HepG2 (cell line): ENCODE data around the gene POLN. TPM values are rescaled to one million over a fixed set of nuclear protein-coding genes. Genes with fewer than 3 reads are reported as not detected.

Experiments used
- ATAC-seq: fragments of 200-7000 bp; cut with Tn5 transposase; 3 replicates; pipeline ENCODE4 v1.9.1; 2020; ENCODE audit warnings: mild to moderate bottlenecking, moderate library complexity
- BruUV-seq: library from RNA; stranded (reverse); fragments of 400-500 nt; replicated peaks from 2 replicates; lab custom pipeline; 2021; lab: Mats Ljungman, UMichigan
- CTCF ChIA-PET: fragments of 300-600 bp; formaldehyde crosslinking; extraction: SDS; loops from one replicate; lab custom pipeline; 2021; ENCODE audit warnings: low total read pairs, inconsistent platforms, low intra/inter-chr PET ratio; lab: Yijun Ruan, JAX
- POLR2A ChIA-PET: fragments of 350-600 bp; sonication (Branson Sonifier 250); formaldehyde crosslinking; loops from one replicate; lab custom pipeline; 2020; ENCODE audit warnings: antibody characterized with exemption, inconsistent platforms; lab: Yijun Ruan, JAX
- DNase-seq: peaks from one replicate; pipeline ENCODE4 v3.0.0-alpha.2; 2015; ENCODE audit warnings: low spot score
- FAIRE-seq: peaks from 3 replicates; lab custom pipeline; 2011; peaks lifted over from hg19 to GRCh38; lab: Jason Lieb, UNC
- H2AFZ ChIP-seq: one replicate; pipeline ENCODE4 v1.6.1; 2011; ENCODE audit warnings: low read length, inconsistent platforms
- H3K27ac ChIP-seq: fragments of 300-600 bp; 3 replicates; pipeline ENCODE4 v1.8.0; 2011; ENCODE audit warnings: mixed run types, mild to moderate bottlenecking, mixed read lengths, low read length, inconsistent platforms; ENCODE audit not compliant: insufficient read depth; ENCODE audit errors: extremely low read length
- H3K27me3 ChIP-seq, 2 experiments: fragments of 200-600 bp in 1 of 2; 2 replicates in 1 of 2; 3 replicates in 1 of 2; pipeline versions ENCODE4 v1.6.0 to v1.8.0; 2011; ENCODE audit warnings: low read length in 2 of 2, mild to moderate bottlenecking in 2 of 2, moderate library complexity in 2 of 2, inconsistent platforms in 1 of 2; ENCODE audit not compliant: insufficient read depth in 2 of 2, control insufficient read depth in 1 of 2
- H3K36me3 ChIP-seq, 2 experiments: fragments of 200-600 bp in 1 of 2; replicated peaks in 1 of 2; 2 replicates in 1 of 2; 3 replicates in 1 of 2; pipeline versions ENCODE4 v1.5.1 to v1.8.0; 2011; ENCODE audit warnings: low read length in 2 of 2, inconsistent platforms in 1 of 2; ENCODE audit not compliant: insufficient read depth in 2 of 2, control insufficient read depth in 1 of 2
- H3K4me1 ChIP-seq: 2 replicates; pipeline ENCODE4 v1.5.1; 2012; ENCODE audit warnings: low read length, inconsistent platforms; ENCODE audit not compliant: insufficient read depth
- H3K4me2 ChIP-seq: 2 replicates; pipeline ENCODE4 v1.6.0; 2011; ENCODE audit warnings: low read depth, low read length, inconsistent platforms
- H3K4me3 ChIP-seq, 3 experiments: fragments of 200-600 bp in 1 of 3; sonication (generic), shearing (Covaris generic) in 1 of 3; replicated peaks in 1 of 3; 2 replicates each; pipeline ENCODE4 v1.5.1; 2011 to 2016; ENCODE audit warnings: low read length in 3 of 3, inconsistent platforms in 2 of 3, low read depth in 2 of 3, mild to moderate bottlenecking in 2 of 3, control low read depth in 1 of 3, mixed read lengths in 1 of 3; ENCODE audit not compliant: insufficient read depth in 1 of 3
- H3K79me2 ChIP-seq: one replicate; pipeline ENCODE4 v1.6.1; 2011; ENCODE audit warnings: low read length, inconsistent platforms; ENCODE audit not compliant: insufficient read depth
- H3K9ac ChIP-seq: 2 replicates; pipeline ENCODE4 v1.6.0; 2011; ENCODE audit warnings: mild to moderate bottlenecking, low read depth, low read length, inconsistent platforms; ENCODE audit not compliant: insufficient read depth
- H3K9me3 ChIP-seq: 2 replicates; pipeline ENCODE4 v1.5.1; 2012; ENCODE audit warnings: mild to moderate bottlenecking, low read length
- H4K20me1 ChIP-seq: 2 replicates; pipeline ENCODE4 v1.6.0; 2011; ENCODE audit warnings: inconsistent platforms, mild to moderate bottlenecking, low read length, moderate library complexity; ENCODE audit not compliant: insufficient read depth
- ATF7 ChIP-seq, 2 experiments: fragments of 450-650 bp in 1 of 2; sonication (generic) in 1 of 2; formaldehyde crosslinking in 1 of 2; IDR thresholded peaks; 2 replicates each; pipeline versions ENCODE4 v1.4.0 to v1.6.1; 2016 to 2020; ENCODE audit warnings: antibody characterized with exemption in 1 of 2, mild to moderate bottlenecking in 1 of 2, missing genetic modification reagents in 1 of 2
- CEBPG ChIP-seq: IDR thresholded peaks from 2 replicates; pipeline ENCODE4 v1.6.1; 2016
- ISL2 ChIP-seq: sonication (generic); formaldehyde crosslinking; IDR thresholded peaks from 2 replicates; pipeline ENCODE4 v1.5.0; 2020; ENCODE audit warnings: missing genetic modification reagents
- KDM2A ChIP-seq: sonication (generic); formaldehyde crosslinking; IDR thresholded peaks from 2 replicates; pipeline ENCODE4 v1.4.0; 2020; ENCODE audit warnings: low read depth, missing genetic modification reagents, borderline replicate concordance
- MIER3 ChIP-seq: IDR thresholded peaks from 2 replicates; pipeline ENCODE4 v1.6.1; 2016; ENCODE audit warnings: missing compliant biosample characterization, borderline replicate concordance
- PAWR ChIP-seq: sonication (generic); formaldehyde crosslinking; IDR thresholded peaks from 2 replicates; pipeline ENCODE4 v1.4.0; 2020; ENCODE audit warnings: missing genetic modification reagents, mild to moderate bottlenecking, borderline replicate concordance
- TAF15 ChIP-seq: fragments of 200-400 bp; formaldehyde crosslinking; IDR thresholded peaks from one replicate; pipeline ENCODE4 v1.6.1; 2018; ENCODE audit warnings: mild to moderate bottlenecking, low read depth, low read length; ENCODE audit not compliant: poor library complexity, severe bottlenecking
- THAP7 ChIP-seq: sonication (generic); formaldehyde crosslinking; IDR thresholded peaks from 2 replicates; pipeline ENCODE4 v1.8.1; 2023; ENCODE audit warnings: mild to moderate bottlenecking, missing genetic modification reagents
- ZBTB49 ChIP-seq: sonication (generic); formaldehyde crosslinking; IDR thresholded peaks from 2 replicates; pipeline ENCODE4 v1.4.0; 2020; ENCODE audit warnings: missing genetic modification reagents, borderline replicate concordance
- ZEB1 ChIP-seq: IDR thresholded peaks from 2 replicates; pipeline ENCODE4 v1.6.1; 2012; ENCODE audit warnings: mild to moderate bottlenecking, low read depth, inconsistent platforms; ENCODE audit not compliant: insufficient replicate concordance
- ZNF382 ChIP-seq: sonication (generic); formaldehyde crosslinking; IDR thresholded peaks from 2 replicates; pipeline ENCODE4 v1.5.0; 2020; ENCODE audit warnings: missing genetic modification reagents, mild to moderate bottlenecking, borderline replicate concordance
- ZNF678 ChIP-seq: sonication (generic); formaldehyde crosslinking; IDR thresholded peaks from 2 replicates; pipeline ENCODE4 v1.4.0; 2020; ENCODE audit warnings: mild to moderate bottlenecking, missing genetic modification reagents
- ZNF773 ChIP-seq: sonication (generic); formaldehyde crosslinking; IDR thresholded peaks from 2 replicates; pipeline ENCODE4 v1.4.0; 2020; ENCODE audit warnings: missing genetic modification reagents, borderline replicate concordance
- WGBS: methylation state at CpG from one replicate; pipeline ENCODE4 v1.1.6; 2017; ENCODE audit warnings: low lambda C conversion rate; 5-methylcytosine and 5-hydroxymethylcytosine counted together
- in situ Hi-C: cut with HindIII; loops from 2 replicates; pipeline ENCODE4 v1.10.0; 2017; ENCODE audit warnings: low pct_unique_long_range_greater_than_20kb; ENCODE audit not compliant: extremely low pct_ligation_motif_present
- intact Hi-C: fragments of 100-400 bp; cut with micrococcal nuclease; formaldehyde crosslinking; loops from one replicate; pipeline ENCODE4 v1.10.0; 2022; ENCODE audit not compliant: unreplicated experiment
- polyA plus RNA-seq, 8 experiments: library from polyadenylated mRNA; depleted of rRNA in 3 of 8; stranded (reverse) in 7 of 8; unstranded in 1 of 8; fragments of >200 nt; fragmentation: Illumina TruSeq in 4 of 8; extraction: Trizol in 4 of 8; gene quantifications; 2 replicates each; pipeline versions ENCODE4 v1.2.1 to v1.2.3, GENCODE V29; 2011 to 2016; ENCODE audit warnings: low read depth in 4 of 8, missing spikeins in 1 of 8, mixed read lengths in 1 of 8; ENCODE audit not compliant: insufficient read depth in 1 of 8
- total RNA-seq, 5 experiments: library from RNA; depleted of rRNA; stranded (reverse); fragments of >200 nt; fragmentation: Illumina TruSeq; extraction: Trizol; gene quantifications; 2 replicates each; pipeline ENCODE4 v1.2.3, GENCODE V29; 2016; ENCODE audit warnings: low read depth in 1 of 5
- TF ChIP-seq, protein P1 (sequence below): sonication (generic); formaldehyde crosslinking; IDR thresholded peaks from 2 replicates; pipeline ENCODE4 v1.4.0; 2020; ENCODE audit warnings: missing genetic modification reagents

Gene POLN
- total and polyA plus RNA-seq, 2 of the 13 experiments (the other 11 are each of a cell fraction or from before 2014, with no cell fraction given), result 0.93 to 1.5 TPM

DNA sequence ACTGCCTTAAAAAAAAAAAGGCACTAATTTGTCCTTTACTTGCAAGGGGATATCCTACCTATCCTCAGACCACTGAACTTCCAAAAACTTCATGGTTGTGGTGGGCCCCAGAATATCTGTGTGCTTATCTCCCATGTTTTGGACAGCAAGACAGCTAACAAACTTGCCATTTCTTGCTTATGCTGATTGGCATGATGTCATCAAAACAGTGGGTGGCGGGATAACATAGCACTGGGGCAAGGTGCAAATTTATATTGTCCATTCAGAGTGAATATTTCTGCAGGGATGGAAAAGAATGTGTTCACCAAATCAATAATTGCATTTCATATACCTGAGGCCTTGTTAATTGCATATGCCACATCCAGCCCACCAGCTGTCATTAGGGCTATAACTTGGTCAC, 23.5 kb downstream of the POLN start:
- POLR2A ChIA-PET, result no interaction called here
- no TSS peak for BruUV-seq

DNA sequence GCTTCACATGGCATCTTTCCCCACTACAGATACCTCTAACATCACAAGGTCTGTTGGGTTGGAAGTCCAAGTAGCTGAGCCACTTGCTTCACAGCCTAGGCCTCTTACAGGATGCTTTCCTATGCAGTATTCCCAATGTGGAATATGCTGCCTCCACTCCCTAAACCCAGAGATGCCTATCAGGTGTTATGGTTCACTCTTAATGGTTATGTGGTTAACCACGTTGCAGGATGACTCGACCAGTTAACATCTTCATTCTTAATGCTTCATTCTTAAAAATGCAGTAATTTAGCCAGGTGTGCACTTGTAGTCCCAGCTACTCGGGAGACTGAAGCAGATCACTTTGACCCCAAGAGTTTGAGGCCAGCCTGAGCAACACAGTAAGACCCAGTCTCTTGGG, 24.2 kb downstream of the POLN start:
- BruUV-seq, result no TSS peak
- no peaks in the 10 kb centered on the region for H4K20me1 ChIP-seq
- H3K4me1 ChIP-seq, result peaks cover 9% of the 10 kb centered on the region
- no peaks in the 10 kb centered on the region for H3K27me3 ChIP-seq
- H2AFZ ChIP-seq, result no peak overlapping the region
- ChIA-PET CTCF (no interaction called here), POLR2A (no interaction called here)
- no peak overlapping the region for H3K4me3 ChIP-seq
- H3K36me3 ChIP-seq, result no peaks in the 10 kb centered on the region
- H3K9me3 ChIP-seq, result no peaks in the 10 kb centered on the region
- H3K4me2 ChIP-seq, result no peak overlapping the region
- no peak for FAIRE-seq
- ATAC-seq, result no peak
- 0% methylated on average over 3 of the region's 3 CpGs for WGBS
- no peaks in the 10 kb centered on the region for H3K79me2 ChIP-seq
- no peak overlapping the region for H3K9ac ChIP-seq
- DNase-seq, result no peak
- intact Hi-C loops, result no loop called here
- in situ Hi-C loops, result no loop called here
- TF ChIP-seq ISL2 (no peak), KDM2A (CRISPR knock-in tag) (no peak), PAWR (no peak), ZBTB49 (CRISPR knock-in tag) (no peak), THAP7 (CRISPR knock-in tag) (no peak), ZNF678 (CRISPR knock-in tag) (no peak), ZEB1 (no peak), MIER3 (no peak), TAF15 (no peak), CEBPG (CRISPR knock-in tag) (no peak), ZNF382 (CRISPR knock-in tag) (no peak)
- TF ChIP-seq, protein P1, sequence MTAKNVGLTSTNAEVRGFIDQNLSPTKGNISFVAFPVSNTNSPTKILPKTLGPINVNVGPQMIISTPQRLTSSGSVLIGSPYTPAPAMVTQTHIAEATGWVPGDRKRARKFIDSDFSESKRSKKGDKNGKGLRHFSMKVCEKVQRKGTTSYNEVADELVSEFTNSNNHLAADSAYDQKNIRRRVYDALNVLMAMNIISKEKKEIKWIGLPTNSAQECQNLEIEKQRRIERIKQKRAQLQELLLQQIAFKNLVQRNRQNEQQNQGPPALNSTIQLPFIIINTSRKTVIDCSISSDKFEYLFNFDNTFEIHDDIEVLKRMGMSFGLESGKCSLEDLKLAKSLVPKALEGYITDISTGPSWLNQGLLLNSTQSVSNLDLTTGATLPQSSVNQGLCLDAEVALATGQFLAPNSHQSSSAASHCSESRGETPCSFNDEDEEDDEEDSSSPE (CRISPR knock-in tag), result no peak
- no peak overlapping the region for H3K27ac ChIP-seq

More for the DNA sequence above, 23.5 kb downstream of the POLN start:
- Histone ChIP-seq H3K9me3 (no peaks in the 10 kb centered on the region), H3K27ac (no peak overlapping the region), H3K4me3 (no peak overlapping the region), H2AFZ (no peak overlapping the region), H3K4me2 (no peak overlapping the region), H3K4me1 (peaks cover 9% of the 10 kb centered on the region), H3K9ac (no peak overlapping the region), H4K20me1 (no peaks in the 10 kb centered on the region), H3K36me3 (no peaks in the 10 kb centered on the region; a peak in 1 of 5 replicates), H3K79me2 (no peaks in the 10 kb centered on the region), H3K27me3 (no peaks in the 10 kb centered on the region)
- TF ChIP-seq ZNF773 (no peak), ATF7 (IDR thresholded peaks at IDR 0.05) (peak; percentile 89), ATF7 (CRISPR knock-in tag; IDR thresholded peaks at IDR 0.05) (no peak)
- intact Hi-C loops, result no loop called here
- in situ Hi-C loops, result no loop called here
- CTCF ChIA-PET, result no interaction called here
- ATAC-seq (no peak), FAIRE-seq (no peak), DNase-seq (no peak)
- 54% methylated on average over 1 of the region's 1 CpG for WGBS
